Sigmoid colon (tissue), 7 donors: ENCODE measurements around the gene CLCNKA. TPM values are rescaled to one million over a fixed set of nuclear protein-coding genes. Genes with fewer than 3 reads are reported as not detected.
"Not testable (repeated sequence)": the region's sequence is repeated elsewhere in the genome, so short reads cannot be mapped to it uniquely, and the experiment has no call there.

Experiments used
- DNase-seq: peaks from one replicate; pipeline ENCODE4 v3.0.0-alpha.2; 2019
- H3K27ac ChIP-seq, 4 donors: fragments of 200-600 bp; sonication (generic); one replicate each; pipeline ENCODE4 v1.5.1; 2016 to 2019; ENCODE audit warnings: mild to moderate bottlenecking in 1 of 4
- H3K27me3 ChIP-seq, 3 donors: fragments of 200-600 bp; sonication (generic); one replicate each; pipeline ENCODE4 v1.5.1; 2019; ENCODE audit warnings: mild to moderate bottlenecking in 1 of 3
- H3K36me3 ChIP-seq, 4 donors: fragments of 200-600 bp; sonication (generic); one replicate each; pipeline ENCODE4 v1.5.1; 2016 to 2019
- H3K4me1 ChIP-seq, 4 donors: fragments of 200-600 bp; sonication (generic); one replicate each; pipeline ENCODE4 v1.5.1; 2017 to 2019
- H3K4me3 ChIP-seq, 4 donors: fragments of 200-600 bp; sonication (generic); one replicate each; pipeline ENCODE4 v1.5.1; 2017 to 2019; ENCODE audit warnings: mild to moderate bottlenecking in 2 of 4, moderate library complexity in 1 of 4
- H3K9me3 ChIP-seq, 4 donors: fragments of 200-600 bp in 3 of 4; sonication (generic) in 3 of 4; one replicate each; pipeline versions ENCODE4 v1.5.1 to v1.6.1; 2013 to 2019
- CTCF ChIP-seq, 4 experiments: fragments of 450-650 bp in 3 of 4; fragments of 200-600 bp in 1 of 4; IDR thresholded peaks; one replicate each; pipeline ENCODE4 v1.5.1; 2016 to 2019; ENCODE audit warnings: antibody characterized with exemption in 4 of 4, mild to moderate bottlenecking in 3 of 4, moderate library complexity in 2 of 4
- EP300 ChIP-seq, 4 donors: sonication (generic); formaldehyde crosslinking; IDR thresholded peaks; one replicate each; pipeline ENCODE4 v1.6.1; 2017; ENCODE audit warnings: antibody characterized with exemption in 4 of 4
- POLR2A ChIP-seq, 2 donors: fragments of 450-650 bp; IDR thresholded peaks; one replicate each; pipeline ENCODE4 v1.6.1; 2016; ENCODE audit warnings: antibody characterized with exemption in 2 of 2, mild to moderate bottlenecking in 2 of 2, moderate library complexity in 2 of 2
- POLR2AphosphoS5 ChIP-seq, 4 donors: sonication (generic); formaldehyde crosslinking; IDR thresholded peaks; one replicate each; pipeline ENCODE4 v1.6.1; 2017; ENCODE audit warnings: antibody characterized with exemption in 4 of 4
- WGBS, 2 donors: extraction: QIAGEN DNeasy Blood & Tissue Kit; methylation state at CpG; one replicate each; pipeline ENCODE4 v1.1.7; 2013; 5-methylcytosine and 5-hydroxymethylcytosine counted together
- intact Hi-C: fragments of 100-400 bp; cut with DNase I; formaldehyde crosslinking; loops from one replicate; pipeline ENCODE4 v1.15.1; 2023
- polyA plus RNA-seq, 3 donors: library from polyadenylated mRNA; stranded (reverse); fragments of 200-250 nt; gene quantifications; one replicate each; pipeline ENCODE4 v1.2.3, GENCODE V29; 2013
- total RNA-seq, 4 donors: library from RNA; depleted of rRNA; stranded (reverse); fragments of >200 nt; gene quantifications; one replicate each; pipeline ENCODE4 v1.1.0, GENCODE V29; 2016
- donor health status: healthy with polysubstance abuse.
- donor health status: Bipolar disorder and iron deficiency.
- donor health status: healthy.

The CLCNKA gene
- total and polyA plus RNA-seq, 7 donors: 0.13 to 1.1 TPM; not detected in 5

GRCh38 chr1:16051039-16051438 lies 29.2 kb downstream of the CLCNKA start:
- 87 to 91% methylated on average over 3 of the region's 3 CpGs for WGBS, 2 donors
- TF ChIP-seq POLR2AphosphoS5 (IDR thresholded peaks at IDR 0.05): no peak
- no peak for TF ChIP-seq CTCF (IDR thresholded peaks at IDR 0.05)
- no peak for TF ChIP-seq POLR2A (IDR thresholded peaks at IDR 0.05)
- TF ChIP-seq EP300 (IDR thresholded peaks at IDR 0.05): no peak
- H3K36me3 ChIP-seq: no peaks in the 10 kb centered on the region
- H3K27ac ChIP-seq: no peak overlapping the region
- no peak for DNase-seq
- intact Hi-C loops: no loop called here
- H3K9me3 ChIP-seq: no peaks in the 10 kb centered on the region
- H3K4me1 ChIP-seq: peaks cover 0 to 9% (median 7%) of the 10 kb centered on the region in 4 donors
- H3K4me3 ChIP-seq: no peak overlapping the region
- no peaks in the 10 kb centered on the region for H3K27me3 ChIP-seq

DNA sequence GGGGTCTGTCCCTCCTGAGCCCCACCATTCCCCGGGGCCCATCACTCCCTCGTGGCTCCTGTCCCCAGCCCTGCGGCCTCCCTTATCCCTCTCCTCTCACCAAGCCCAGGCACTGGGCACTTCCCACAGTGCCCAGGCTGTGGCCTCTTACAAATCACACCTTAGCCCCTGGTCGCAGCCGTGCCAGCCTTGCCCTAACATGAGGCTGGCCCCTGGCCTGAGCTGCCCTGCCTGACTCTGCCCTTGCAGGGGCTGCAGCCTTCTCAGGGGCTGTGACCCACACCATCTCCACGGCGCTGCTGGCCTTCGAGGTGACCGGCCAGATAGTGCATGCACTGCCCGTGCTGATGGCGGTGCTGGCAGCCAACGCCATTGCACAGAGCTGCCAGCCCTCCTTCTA lies 30.1 kb downstream of the CLCNKA start:
- H3K4me3 ChIP-seq, H3K36me3 ChIP-seq, intact Hi-C loops, H3K9me3 ChIP-seq, H3K27me3 ChIP-seq, H3K27ac ChIP-seq, H3K4me1 ChIP-seq, DNase-seq: not testable (repeated sequence)
- WGBS, 2 donors: 89 to 90% methylated on average over 12 of the region's 12 CpGs

- Histone ChIP-seq H3K4me3 (no peak overlapping the region), H3K36me3 (no peaks in the 10 kb centered on the region), H3K9me3 (no peaks in the 10 kb centered on the region), H3K27me3 (no peaks in the 10 kb centered on the region), H3K27ac (no peak overlapping the region), H3K4me1 (peaks cover 0 to 2% (median 2%) of the 10 kb centered on the region in 4 donors)
- no peak for DNase-seq
- no peak for TF ChIP-seq EP300 (IDR thresholded peaks at IDR 0.05)
- no peak for TF ChIP-seq CTCF (IDR thresholded peaks at IDR 0.05)
- no peak for TF ChIP-seq POLR2A (IDR thresholded peaks at IDR 0.05)
- TF ChIP-seq POLR2AphosphoS5 (IDR thresholded peaks at IDR 0.05): no peak
- WGBS, 2 donors: 69 to 80% methylated on average over 8 of the region's 8 CpGs
- intact Hi-C loops: no loop called here
Measured at GRCh38 chr1:16053781-16054502, 32.1 kb downstream of the CLCNKA start.

- 80 to 88% methylated on average over 7 of the region's 7 CpGs for WGBS, 2 donors
- intact Hi-C loops: loop anchor here (1.0 to 5.0 kb wide), 2 partner anchors 46 to 263 kb away; no protein-coding TSS in a partner anchor
- Histone ChIP-seq H3K36me3 (no peaks in the 10 kb centered on the region), H3K4me3 (no peak overlapping the region), H3K27me3 (no peaks in the 10 kb centered on the region), H3K4me1 (no peaks in the 10 kb centered on the region), H3K9me3 (no peaks in the 10 kb centered on the region), H3K27ac (no peak overlapping the region)
- no peak for TF ChIP-seq POLR2AphosphoS5 (IDR thresholded peaks at IDR 0.05)
- no peak for TF ChIP-seq CTCF (IDR thresholded peaks at IDR 0.05)
- TF ChIP-seq EP300 (IDR thresholded peaks at IDR 0.05): no peak
- TF ChIP-seq POLR2A (IDR thresholded peaks at IDR 0.05): no peak
- no peak for DNase-seq
Measured at GRCh38 chr1:16054598-16055540, 33.0 kb downstream of the CLCNKA start.
